GM12878 (cell line): Measurements from ENCODE around the gene MAP4. TPM values are rescaled to one million over a fixed set of nuclear protein-coding genes. Genes with fewer than 3 reads are reported as not detected.

ENCODE experiments used
- CHD1 ChIP-seq: IDR thresholded peaks from 2 replicates; pipeline ENCODE4 v1.6.1; 2012; ENCODE audit warnings: low read depth, low read length, improper control_type of control experiment
- HDAC2 ChIP-seq: fragments of 200-600 bp; sonication (generic); IDR thresholded peaks from 2 replicates; pipeline ENCODE4 v1.6.1; 2017
- IKZF2 ChIP-seq, 2 experiments: fragments of 450-650 bp; IDR thresholded peaks; 2 replicates each; pipeline ENCODE4 v1.6.1; 2017; ENCODE audit warnings: mild to moderate bottlenecking in 2 of 2, moderate library complexity in 2 of 2
- IRF4 ChIP-seq: IDR thresholded peaks from 2 replicates; pipeline ENCODE4 v1.6.1; 2011; ENCODE audit warnings: low read depth, low read length
- JUNB ChIP-seq: IDR thresholded peaks from 2 replicates; pipeline ENCODE4 v1.6.1; 2016; ENCODE audit warnings: antibody characterized with exemption, mild to moderate bottlenecking
- KAT2A ChIP-seq: conservative IDR thresholded peaks from 2 replicates; pipeline ENCODE4 v1.6.1; 2011; ENCODE audit warnings: low read depth, low read length; ENCODE audit not compliant: control insufficient read depth
- NFIC ChIP-seq: IDR thresholded peaks from 2 replicates; pipeline ENCODE4 v1.6.1; 2012; ENCODE audit warnings: low read depth, mild to moderate bottlenecking, inconsistent platforms, low read length, moderate library complexity
- NFXL1 ChIP-seq: fragments of 450-650 bp; IDR thresholded peaks from 2 replicates; pipeline ENCODE4 v1.6.1; 2017; ENCODE audit warnings: antibody characterized with exemption, mild to moderate bottlenecking, borderline replicate concordance
- NKRF ChIP-seq: fragments of 450-650 bp; conservative IDR thresholded peaks from 2 replicates; pipeline ENCODE4 v1.6.1; 2017; ENCODE audit warnings: mild to moderate bottlenecking, moderate library complexity
- POLR2A ChIP-seq: IDR thresholded peaks from 2 replicates; pipeline ENCODE4 v1.6.1; 2011; ENCODE audit warnings: low read depth, mild to moderate bottlenecking, low read length
- TCF12 ChIP-seq: IDR thresholded peaks from 2 replicates; pipeline ENCODE4 v1.6.1; 2011; ENCODE audit warnings: low read depth, mild to moderate bottlenecking, low read length
- ZBTB11 ChIP-seq: fragments of 450-650 bp; formaldehyde crosslinking; IDR thresholded peaks from 2 replicates; pipeline ENCODE4 v1.5.0; 2022; ENCODE audit warnings: mild to moderate bottlenecking, missing genetic modification characterization
- polyA plus RNA-seq, 11 experiments: library from polyadenylated mRNA; depleted of rRNA in 4 of 11; unstranded in 6 of 11; stranded (reverse) in 5 of 11; fragments of >200 nt; fragmentation: Nextera tagmentation in 4 of 11; fragmentation: Illumina TruSeq in 1 of 11; extraction: Ambion mirVana in 4 of 11; extraction: Trizol in 1 of 11; gene quantifications; 1 replicate in 1 of 11; 2 replicates in 10 of 11; pipeline versions ENCODE4 v1.2.1 to v1.2.3, GENCODE V29; 2011 to 2016; ENCODE audit warnings: inconsistent platforms in 2 of 11, missing spikeins in 2 of 11, low read depth in 1 of 11
- total RNA-seq, 4 experiments: library from RNA; depleted of rRNA in 3 of 4; stranded (reverse); fragments of >200 nt in 3 of 4; fragmentation: Illumina TruSeq in 1 of 4; extraction: Trizol in 1 of 4; gene quantifications; 2 replicates each; pipeline versions ENCODE4 v1.2.1 to v1.2.3, GENCODE V29; 2013 to 2021
- TF ChIP-seq, protein P1 (sequence below): IDR thresholded peaks from 2 replicates; pipeline ENCODE4 v1.6.1; 2011; ENCODE audit warnings: low read depth, low read length, improper control_type of control experiment, borderline replicate concordance

MAP4 gene
- total and polyA plus RNA-seq, 10 of the 15 experiments (the other 5 are each of a cell fraction or from before 2014, with no cell fraction given) = 22.2 to 145 (median 47.2) TPM

- no peak for TF ChIP-seq ZBTB11 (CRISPR knock-in tag)
- no peak for TF ChIP-seq CHD1
- TF ChIP-seq, protein P1, sequence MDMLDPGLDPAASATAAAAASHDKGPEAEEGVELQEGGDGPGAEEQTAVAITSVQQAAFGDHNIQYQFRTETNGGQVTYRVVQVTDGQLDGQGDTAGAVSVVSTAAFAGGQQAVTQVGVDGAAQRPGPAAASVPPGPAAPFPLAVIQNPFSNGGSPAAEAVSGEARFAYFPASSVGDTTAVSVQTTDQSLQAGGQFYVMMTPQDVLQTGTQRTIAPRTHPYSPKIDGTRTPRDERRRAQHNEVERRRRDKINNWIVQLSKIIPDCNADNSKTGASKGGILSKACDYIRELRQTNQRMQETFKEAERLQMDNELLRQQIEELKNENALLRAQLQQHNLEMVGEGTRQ = no peak
- TF ChIP-seq JUNB = no peak
- TF ChIP-seq TCF12 = no peak
- no peak for TF ChIP-seq NFXL1
- TF ChIP-seq IRF4 = no peak
- no peak for TF ChIP-seq POLR2A
- TF ChIP-seq HDAC2 = no peak
- TF ChIP-seq NKRF = no peak
- TF ChIP-seq NFIC = no peak
- TF ChIP-seq IKZF2 (IDR thresholded peaks at IDR 0.05) = no peak
- TF ChIP-seq KAT2A = no peak
Observed at GRCh38 chr3:47912006-47912504, 104.2 kb downstream of the MAP4 start (continued).
